GM12878 (cell line): ENCODE measurements around the gene GSTP1. TPM values are rescaled to one million over a fixed set of nuclear protein-coding genes. Genes with fewer than 3 reads are reported as not detected.
A peak's percentile ranks its signal among the peaks of the same experiment; 100 is the strongest.

Source experiments
- BHLHE40 ChIP-seq, 2 experiments: fragments of 450-650 bp in 1 of 2; IDR thresholded peaks; 2 replicates each; pipeline ENCODE4 v1.6.1; 2011 to 2017; ENCODE audit warnings: low read depth in 2 of 2, borderline replicate concordance in 1 of 2, improper control_type of control experiment in 1 of 2, low read length in 1 of 2, mild to moderate bottlenecking in 1 of 2
- BRCA1 ChIP-seq: IDR thresholded peaks from 2 replicates; pipeline ENCODE4 v1.6.1; 2011; ENCODE audit warnings: low read depth, low read length, improper control_type of control experiment
- HDGF ChIP-seq: fragments of 450-650 bp; IDR thresholded peaks from 2 replicates; pipeline ENCODE4 v1.6.1; 2016; ENCODE audit warnings: antibody characterized with exemption
- JUNB ChIP-seq: IDR thresholded peaks from 2 replicates; pipeline ENCODE4 v1.6.1; 2016; ENCODE audit warnings: antibody characterized with exemption, mild to moderate bottlenecking
- RB1 ChIP-seq: fragments of 450-650 bp; formaldehyde crosslinking; IDR thresholded peaks from 2 replicates; pipeline ENCODE4 v1.6.1; 2017; ENCODE audit warnings: mild to moderate bottlenecking, borderline replicate concordance
- RFX5 ChIP-seq: IDR thresholded peaks from 2 replicates; pipeline ENCODE4 v1.6.1; 2011; ENCODE audit warnings: low read depth, low read length, improper control_type of control experiment
- SMARCA5 ChIP-seq: fragments of 450-650 bp; IDR thresholded peaks from 2 replicates; pipeline ENCODE4 v1.6.1; 2017; ENCODE audit warnings: mild to moderate bottlenecking
- TCF7 ChIP-seq: IDR thresholded peaks from 2 replicates; pipeline ENCODE4 v1.6.1; 2014; ENCODE audit warnings: antibody characterized with exemption, borderline replicate concordance
- polyA plus RNA-seq, 11 experiments: library from polyadenylated mRNA; depleted of rRNA in 4 of 11; unstranded in 6 of 11; stranded (reverse) in 5 of 11; fragments of >200 nt; fragmentation: Nextera tagmentation in 4 of 11; fragmentation: Illumina TruSeq in 1 of 11; extraction: Ambion mirVana in 4 of 11; extraction: Trizol in 1 of 11; gene quantifications; 1 replicate in 1 of 11; 2 replicates in 10 of 11; pipeline versions ENCODE4 v1.2.1 to v1.2.3, GENCODE V29; 2011 to 2016; ENCODE audit warnings: inconsistent platforms in 2 of 11, missing spikeins in 2 of 11, low read depth in 1 of 11
- total RNA-seq, 4 experiments: library from RNA; depleted of rRNA in 3 of 4; stranded (reverse); fragments of >200 nt in 3 of 4; fragmentation: Illumina TruSeq in 1 of 4; extraction: Trizol in 1 of 4; gene quantifications; 2 replicates each; pipeline versions ENCODE4 v1.2.1 to v1.2.3, GENCODE V29; 2013 to 2021
- TF ChIP-seq, protein P1 (sequence below): fragments of 450-650 bp; IDR thresholded peaks from 2 replicates; pipeline ENCODE4 v1.6.1; 2016; ENCODE audit warnings: mild to moderate bottlenecking, moderate library complexity, borderline replicate concordance
- TF ChIP-seq, protein P2 (sequence below): fragments of 450-650 bp; IDR thresholded peaks from 2 replicates; pipeline ENCODE4 v1.6.1; 2016; ENCODE audit warnings: mild to moderate bottlenecking
- TF ChIP-seq, protein P3 (sequence below): IDR thresholded peaks from 2 replicates; pipeline ENCODE4 v1.6.1; 2011; ENCODE audit warnings: low read depth, low read length, improper control_type of control experiment, borderline replicate concordance

The GSTP1 gene
- total and polyA plus RNA-seq, 10 of the 15 experiments (the other 5 are each of a cell fraction or from before 2014, with no cell fraction given): 469 to 1,788 (median 955) TPM

DNA sequence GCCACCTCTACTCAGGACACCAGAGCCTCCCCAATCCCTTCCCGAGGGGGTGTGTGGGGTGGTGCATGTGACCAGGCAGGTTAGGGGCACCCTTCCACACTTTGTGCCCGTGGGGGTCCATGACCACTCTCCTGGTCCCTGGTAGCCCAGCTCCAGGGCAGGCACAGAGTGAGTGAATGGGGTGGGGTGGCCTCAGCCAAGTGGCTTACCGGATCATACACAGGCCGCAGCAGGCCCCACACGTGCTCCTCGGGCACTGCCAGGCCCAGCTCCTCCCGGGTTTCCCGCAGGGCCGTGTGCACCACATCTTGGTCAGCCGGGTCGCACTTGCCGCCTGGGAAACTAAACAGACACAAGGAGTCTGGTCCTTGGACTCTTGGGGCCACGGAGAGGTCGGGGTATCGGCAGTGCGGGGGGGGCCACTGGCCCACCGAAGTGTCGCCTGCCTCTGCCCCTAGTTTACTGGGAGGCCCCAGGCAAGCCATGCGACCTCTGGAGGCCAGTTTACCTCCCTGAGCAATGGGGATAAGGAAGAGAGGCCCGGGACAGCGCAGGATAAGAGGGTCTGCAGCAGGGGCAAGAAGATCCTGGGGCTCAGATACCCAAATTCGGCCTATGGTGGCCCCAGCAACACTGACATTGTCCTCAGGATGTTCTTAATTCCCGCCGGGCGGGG is 45.2 kb downstream of the GSTP1 start (continued):
- TF ChIP-seq HDGF: no peak
- no peak for TF ChIP-seq JUNB
- TF ChIP-seq, protein P1, sequence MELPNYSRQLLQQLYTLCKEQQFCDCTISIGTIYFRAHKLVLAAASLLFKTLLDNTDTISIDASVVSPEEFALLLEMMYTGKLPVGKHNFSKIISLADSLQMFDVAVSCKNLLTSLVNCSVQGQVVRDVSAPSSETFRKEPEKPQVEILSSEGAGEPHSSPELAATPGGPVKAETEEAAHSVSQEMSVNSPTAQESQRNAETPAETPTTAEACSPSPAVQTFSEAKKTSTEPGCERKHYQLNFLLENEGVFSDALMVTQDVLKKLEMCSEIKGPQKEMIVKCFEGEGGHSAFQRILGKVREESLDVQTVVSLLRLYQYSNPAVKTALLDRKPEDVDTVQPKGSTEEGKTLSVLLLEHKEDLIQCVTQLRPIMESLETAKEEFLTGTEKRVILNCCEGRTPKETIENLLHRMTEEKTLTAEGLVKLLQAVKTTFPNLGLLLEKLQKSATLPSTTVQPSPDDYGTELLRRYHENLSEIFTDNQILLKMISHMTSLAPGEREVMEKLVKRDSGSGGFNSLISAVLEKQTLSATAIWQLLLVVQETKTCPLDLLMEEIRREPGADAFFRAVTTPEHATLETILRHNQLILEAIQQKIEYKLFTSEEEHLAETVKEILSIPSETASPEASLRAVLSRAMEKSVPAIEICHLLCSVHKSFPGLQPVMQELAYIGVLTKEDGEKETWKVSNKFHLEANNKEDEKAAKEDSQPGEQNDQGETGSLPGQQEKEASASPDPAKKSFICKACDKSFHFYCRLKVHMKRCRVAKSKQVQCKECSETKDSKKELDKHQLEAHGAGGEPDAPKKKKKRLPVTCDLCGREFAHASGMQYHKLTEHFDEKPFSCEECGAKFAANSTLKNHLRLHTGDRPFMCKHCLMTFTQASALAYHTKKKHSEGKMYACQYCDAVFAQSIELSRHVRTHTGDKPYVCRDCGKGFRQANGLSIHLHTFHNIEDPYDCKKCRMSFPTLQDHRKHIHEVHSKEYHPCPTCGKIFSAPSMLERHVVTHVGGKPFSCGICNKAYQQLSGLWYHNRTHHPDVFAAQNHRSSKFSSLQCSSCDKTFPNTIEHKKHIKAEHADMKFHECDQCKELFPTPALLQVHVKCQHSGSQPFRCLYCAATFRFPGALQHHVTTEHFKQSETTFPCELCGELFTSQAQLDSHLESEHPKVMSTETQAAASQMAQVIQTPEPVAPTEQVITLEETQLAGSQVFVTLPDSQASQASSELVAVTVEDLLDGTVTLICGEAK: 0 out of 2 replicates have a peak, but pooled peaks have one; percentile 29
- no peak for TF ChIP-seq RB1
- TF ChIP-seq SMARCA5: no peak
- TF ChIP-seq BHLHE40 (IDR thresholded peaks at IDR 0.05; ENCODE audit: borderline replicate concordance in 1 of 2, low read depth in 2 of 2, low read length in 1 of 2): no peak
- TF ChIP-seq TCF7: no peak
- 0 out of 2 replicates have a peak, but pooled peaks have one; percentile 33 for TF ChIP-seq RFX5
- no peak for TF ChIP-seq BRCA1
- TF ChIP-seq, protein P2, sequence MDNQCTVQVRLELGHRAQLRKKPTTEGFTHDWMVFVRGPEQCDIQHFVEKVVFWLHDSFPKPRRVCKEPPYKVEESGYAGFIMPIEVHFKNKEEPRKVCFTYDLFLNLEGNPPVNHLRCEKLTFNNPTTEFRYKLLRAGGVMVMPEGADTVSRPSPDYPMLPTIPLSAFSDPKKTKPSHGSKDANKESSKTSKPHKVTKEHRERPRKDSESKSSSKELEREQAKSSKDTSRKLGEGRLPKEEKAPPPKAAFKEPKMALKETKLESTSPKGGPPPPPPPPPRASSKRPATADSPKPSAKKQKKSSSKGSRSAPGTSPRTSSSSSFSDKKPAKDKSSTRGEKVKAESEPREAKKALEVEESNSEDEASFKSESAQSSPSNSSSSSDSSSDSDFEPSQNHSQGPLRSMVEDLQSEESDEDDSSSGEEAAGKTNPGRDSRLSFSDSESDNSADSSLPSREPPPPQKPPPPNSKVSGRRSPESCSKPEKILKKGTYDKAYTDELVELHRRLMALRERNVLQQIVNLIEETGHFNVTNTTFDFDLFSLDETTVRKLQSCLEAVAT: 0 out of 2 replicates have a peak, but pooled peaks have one; percentile 23
- TF ChIP-seq, protein P3, sequence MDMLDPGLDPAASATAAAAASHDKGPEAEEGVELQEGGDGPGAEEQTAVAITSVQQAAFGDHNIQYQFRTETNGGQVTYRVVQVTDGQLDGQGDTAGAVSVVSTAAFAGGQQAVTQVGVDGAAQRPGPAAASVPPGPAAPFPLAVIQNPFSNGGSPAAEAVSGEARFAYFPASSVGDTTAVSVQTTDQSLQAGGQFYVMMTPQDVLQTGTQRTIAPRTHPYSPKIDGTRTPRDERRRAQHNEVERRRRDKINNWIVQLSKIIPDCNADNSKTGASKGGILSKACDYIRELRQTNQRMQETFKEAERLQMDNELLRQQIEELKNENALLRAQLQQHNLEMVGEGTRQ: no peak
